8988T (cell line): ENCODE data around the gene ZYG11A.

Source experiments
- DNase-seq: peaks from one replicate; pipeline ENCODE4 v3.0.0; 2011

ZYG11A gene

GRCh38 chr1:52880206-52880605 is 37.6 kb downstream of the ZYG11A start:
- DNase-seq = no peak

- no peak for DNase-seq
These were observed 44.9 kb downstream of the ZYG11A start for GRCh38 chr1:52887483-52887882.

- DNase-seq = no peak
These were observed 50.1 kb downstream of the ZYG11A start for GRCh38 chr1:52892424-52893215.

GRCh38 chr1:52899445-52899894 is 56.9 kb downstream of the ZYG11A start:
- no peak for DNase-seq

- DNase-seq = no peak
These were observed 57.8 kb downstream of the ZYG11A start for GRCh38 chr1:52900402-52900801.

- no peak for DNase-seq
These were observed 58.8 kb downstream of the ZYG11A start for GRCh38 chr1:52901384-52901783.

- no peak for DNase-seq
These were observed 61.8 kb downstream of the ZYG11A start for GRCh38 chr1:52904208-52904926.

GRCh38 chr1:52904927-52905698 is 62.6 kb downstream of the ZYG11A start:
- DNase-seq = peak; percentile 50

GRCh38 chr1:52906135-52906603 is 63.6 kb downstream of the ZYG11A start:
- no peak for DNase-seq

GRCh38 chr1:52907068-52907811 is 64.7 kb downstream of the ZYG11A start:
- DNase-seq = no peak

GRCh38 chr1:52907812-52908153 is 65.2 kb downstream of the ZYG11A start:
- DNase-seq = no peak

- DNase-seq = no peak
These were observed 69.0 kb downstream of the ZYG11A start for GRCh38 chr1:52911541-52911940.

- DNase-seq = no peak
These were observed 70.5 kb downstream of the ZYG11A start for GRCh38 chr1:52913014-52913413.

- DNase-seq = no peak
These were observed 71.0 kb downstream of the ZYG11A start for GRCh38 chr1:52913537-52913936.

- DNase-seq = no peak
These were observed 71.9 kb downstream of the ZYG11A start for GRCh38 chr1:52914463-52914862.

- DNase-seq = no peak
These were observed 72.8 kb downstream of the ZYG11A start for GRCh38 chr1:52915211-52915854.

- no peak for DNase-seq
These were observed 73.3 kb downstream of the ZYG11A start for GRCh38 chr1:52915855-52916220.

GRCh38 chr1:52916241-52916975 is 73.8 kb downstream of the ZYG11A start:
- no peak for DNase-seq

- DNase-seq = no peak
These were observed 74.6 kb downstream of the ZYG11A start for GRCh38 chr1:52917156-52917555.

- DNase-seq = no peak
These were observed 75.0 kb downstream of the ZYG11A start for GRCh38 chr1:52917581-52917980.

GRCh38 chr1:52918201-52918600 is 75.6 kb downstream of the ZYG11A start:
- DNase-seq = no peak
